Activated naive CD4-positive, alpha-beta T cell treated with Interleukin-2 at 50 U/mL for 16 hours (primary cell): Measurements from ENCODE around the gene MYO7B.

Experiments
- DNase-seq: peaks from one replicate; pipeline ENCODE4 v3.0.0-alpha.2; 2020

The MYO7B gene

DNA sequence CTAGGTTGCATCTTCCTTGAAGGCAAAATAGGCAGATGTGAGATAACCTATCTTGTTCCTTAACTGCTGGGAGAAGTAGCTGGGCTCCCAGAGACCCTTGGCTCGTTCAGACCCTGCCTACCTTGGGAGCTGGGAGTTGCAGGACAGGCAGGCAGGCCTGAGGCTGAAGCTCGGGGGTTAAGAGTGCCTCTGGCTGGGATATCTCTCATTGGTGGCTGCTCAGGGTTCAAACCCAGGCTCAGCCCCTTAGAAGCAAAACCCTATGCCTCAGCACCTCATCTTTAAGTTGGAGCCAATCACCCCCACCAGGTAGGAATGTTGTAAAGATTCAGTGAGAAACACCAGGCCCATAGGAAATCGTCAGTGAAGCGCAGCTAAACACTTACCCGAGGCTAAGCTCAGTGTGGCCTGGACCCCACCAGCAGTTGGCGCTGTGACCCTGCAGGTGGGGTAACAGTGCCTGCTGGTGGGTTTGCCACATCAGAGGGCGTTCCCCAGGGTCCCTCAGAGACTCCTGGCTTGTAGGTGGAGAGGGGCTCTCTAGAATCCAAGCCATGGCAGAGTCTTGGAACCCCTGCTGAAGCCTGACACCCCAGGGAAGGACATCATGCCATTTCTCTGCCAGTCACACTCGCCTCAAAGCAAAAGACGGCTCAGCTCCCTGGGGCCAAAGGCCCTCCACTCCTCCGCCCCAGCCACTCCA is 55.9 kb downstream of the MYO7B start:
- peak; percentile 55 for DNase-seq

DNA sequence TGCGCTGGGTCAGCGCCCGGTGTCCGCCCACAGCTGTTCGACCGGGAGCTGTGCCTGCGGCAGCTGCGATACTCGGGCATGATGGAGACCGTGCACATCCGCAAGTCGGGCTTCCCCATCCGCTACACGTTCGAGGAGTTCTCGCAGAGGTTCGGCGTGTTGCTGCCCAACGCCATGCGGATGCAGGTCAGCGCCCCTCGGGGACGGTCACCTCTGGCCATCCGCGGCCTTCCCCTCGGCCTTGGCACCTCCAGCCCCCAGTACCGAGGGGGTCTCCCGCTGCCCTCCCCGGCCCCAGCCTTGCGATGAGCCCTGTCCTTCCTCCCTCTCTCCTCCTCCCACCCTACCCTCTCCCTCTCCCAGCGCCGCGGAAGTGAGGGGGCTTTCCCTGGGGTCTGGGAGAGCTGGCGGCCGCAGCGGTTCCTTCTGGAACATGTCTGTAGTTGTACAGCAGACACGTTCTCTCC is 57.3 kb downstream of the MYO7B start:
- no peak for DNase-seq

DNA sequence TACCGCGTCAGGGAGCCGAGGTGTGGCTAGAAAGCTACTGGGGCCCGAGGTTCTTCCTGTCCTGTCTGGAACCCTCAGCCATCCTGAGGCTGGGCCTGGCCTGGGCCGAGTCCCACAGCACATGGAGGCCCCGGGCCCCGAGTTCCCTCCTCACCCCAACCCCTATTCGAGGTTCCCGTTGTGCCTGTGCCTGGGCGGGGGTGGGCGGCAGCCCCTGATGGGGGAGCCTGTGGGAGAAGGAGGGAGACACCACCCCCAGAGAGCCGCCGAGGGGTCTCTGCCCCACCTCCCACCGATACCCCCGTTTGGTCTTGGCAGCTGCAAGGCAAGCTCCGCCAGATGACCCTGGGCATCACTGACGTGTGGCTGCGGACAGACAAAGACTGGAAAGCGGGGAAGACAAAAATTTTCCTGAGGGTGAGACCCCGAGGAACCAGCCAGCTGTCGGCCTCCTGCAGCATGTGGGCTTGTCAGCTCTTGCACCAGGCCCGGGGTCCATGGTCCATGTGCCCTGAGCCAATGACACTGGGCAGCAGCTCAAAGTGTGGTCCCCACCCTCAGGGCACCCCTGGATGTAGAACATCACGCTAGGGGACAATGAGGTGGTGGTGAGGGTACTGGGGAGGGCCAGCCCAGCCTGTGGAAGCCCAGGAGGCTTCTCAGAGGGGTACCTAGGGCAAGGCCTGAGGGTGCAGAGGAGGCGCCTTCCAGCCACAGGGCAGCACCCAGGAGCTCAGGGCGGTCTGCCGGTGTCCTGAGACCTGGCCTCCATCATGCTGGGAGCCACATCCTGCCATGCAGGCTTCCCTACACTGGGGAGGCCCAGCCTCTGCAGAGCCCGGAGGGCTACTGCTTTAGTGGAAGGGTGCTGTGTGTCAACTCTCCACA is 58.0 kb downstream of the MYO7B start:
- no peak for DNase-seq

DNA sequence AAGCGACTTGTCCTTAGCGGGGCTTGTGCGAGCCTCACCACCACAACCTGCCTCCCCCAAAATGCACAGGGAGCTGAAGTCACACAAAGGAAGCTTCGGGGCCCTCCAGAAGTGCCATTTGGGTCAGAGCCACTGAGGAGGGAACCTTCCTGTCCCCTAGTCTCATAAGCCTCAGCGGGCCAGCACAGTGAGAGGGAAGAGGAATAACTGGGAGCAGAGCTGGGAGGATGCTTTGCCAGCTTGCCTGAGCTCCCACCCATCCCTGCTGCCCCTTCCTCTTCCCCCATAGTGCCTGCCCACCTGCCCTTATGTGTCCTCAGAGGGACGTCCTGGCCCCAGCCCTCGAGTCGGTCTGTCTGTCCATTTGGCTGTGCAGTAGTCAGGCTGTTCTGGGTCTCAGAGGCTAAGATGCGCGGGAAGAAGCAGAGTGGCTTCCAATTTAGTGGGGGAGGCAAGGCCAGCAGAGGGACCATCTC is 58.7 kb downstream of the MYO7B start:
- DNase-seq: no peak

DNA sequence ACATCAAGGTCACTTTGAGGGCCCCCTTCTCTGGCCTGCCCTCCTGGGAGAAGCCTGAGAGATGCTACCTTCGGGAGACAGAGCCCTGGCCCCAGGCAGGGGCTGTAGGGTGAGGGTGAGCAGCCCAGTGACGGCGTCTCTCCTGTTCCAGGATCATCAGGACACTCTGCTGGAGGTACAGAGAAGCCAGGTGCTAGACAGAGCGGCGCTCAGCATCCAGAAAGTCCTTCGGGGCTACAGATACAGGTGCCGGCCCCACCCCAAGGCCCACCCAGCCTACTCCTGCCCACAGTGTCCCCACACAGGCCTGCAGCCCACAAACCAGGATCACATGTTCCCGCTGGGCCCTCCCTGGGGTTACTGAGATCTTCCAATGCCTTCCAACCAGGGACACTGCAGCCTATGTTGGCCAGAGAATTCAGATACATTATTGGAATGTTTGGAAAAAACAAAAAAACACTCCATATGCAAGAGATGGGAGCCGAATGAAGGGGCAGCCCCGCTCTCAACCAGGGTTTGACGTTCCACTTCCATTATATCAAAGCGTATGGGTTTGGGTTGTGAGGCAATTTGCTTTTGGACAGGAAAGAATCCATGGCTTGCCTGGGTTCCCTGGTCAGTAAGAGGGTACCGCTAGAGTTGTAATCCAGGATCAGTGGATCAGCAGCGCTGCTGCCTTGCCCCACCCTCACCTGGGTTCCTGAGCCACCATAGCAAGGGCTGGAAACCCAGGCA is 61.0 kb downstream of the MYO7B start:
- no peak for DNase-seq

DNA sequence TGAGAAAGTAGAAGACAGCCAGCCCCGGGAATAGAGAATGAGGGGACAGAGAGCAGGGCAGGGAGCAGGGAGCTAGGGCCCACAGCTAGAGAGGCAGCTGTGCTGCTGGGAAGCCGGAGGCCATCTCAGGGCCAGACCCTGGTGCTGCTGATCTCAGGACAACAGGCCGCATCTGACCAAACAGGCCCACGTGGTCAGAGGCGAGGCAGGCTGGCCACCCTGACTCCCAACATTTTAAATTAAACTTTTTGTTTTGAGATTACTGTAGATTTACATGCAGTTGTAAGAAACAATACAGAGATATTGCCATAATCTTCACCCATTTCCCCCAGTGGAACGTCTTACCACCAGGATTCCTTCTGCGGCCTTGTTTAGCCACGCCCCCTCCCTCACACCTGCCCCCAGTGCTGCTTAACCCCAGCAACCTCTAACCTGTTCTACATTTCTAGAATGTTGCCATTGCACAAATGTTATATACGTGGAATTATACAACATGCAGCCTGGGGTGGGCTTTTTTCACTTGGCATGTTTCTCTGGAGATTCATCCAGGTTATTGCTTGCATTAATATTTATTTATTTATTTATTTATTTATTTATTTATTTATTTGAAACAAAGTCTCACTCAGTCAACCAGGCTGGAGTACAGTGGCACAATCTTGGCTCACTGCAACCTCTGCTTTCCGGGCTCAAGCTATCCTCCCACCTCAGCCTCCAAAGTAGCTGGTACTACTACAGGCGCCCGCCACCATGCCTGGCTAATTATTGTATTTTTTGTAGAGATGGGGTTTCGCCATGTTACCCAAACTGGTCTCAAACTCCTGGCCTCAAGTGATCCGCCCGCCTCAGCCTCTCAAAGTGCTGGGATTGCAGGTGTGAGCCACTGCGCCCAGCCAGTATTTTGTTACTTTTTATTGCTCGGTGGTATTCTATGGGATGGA is 61.8 kb downstream of the MYO7B start:
- DNase-seq: no peak

DNA sequence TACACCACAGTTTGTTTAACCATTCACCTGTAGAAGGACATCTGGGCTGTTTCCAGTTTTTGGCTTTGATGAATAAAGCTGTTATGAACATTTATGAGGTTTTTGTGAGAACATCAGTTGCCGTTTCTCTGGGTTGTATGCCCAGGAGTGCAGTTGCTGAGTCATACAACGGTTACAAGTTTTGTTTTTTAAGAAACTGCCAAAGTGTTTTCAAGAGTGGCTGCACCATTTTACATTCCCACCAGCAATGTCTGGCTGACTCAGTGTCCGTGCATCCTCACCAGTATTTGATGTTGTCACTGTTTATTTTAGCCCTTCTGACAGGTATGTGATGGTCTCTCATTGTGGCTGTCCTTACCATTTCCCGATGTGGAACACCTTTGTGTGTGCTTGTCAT is 62.5 kb downstream of the MYO7B start:
- no peak for DNase-seq

DNA sequence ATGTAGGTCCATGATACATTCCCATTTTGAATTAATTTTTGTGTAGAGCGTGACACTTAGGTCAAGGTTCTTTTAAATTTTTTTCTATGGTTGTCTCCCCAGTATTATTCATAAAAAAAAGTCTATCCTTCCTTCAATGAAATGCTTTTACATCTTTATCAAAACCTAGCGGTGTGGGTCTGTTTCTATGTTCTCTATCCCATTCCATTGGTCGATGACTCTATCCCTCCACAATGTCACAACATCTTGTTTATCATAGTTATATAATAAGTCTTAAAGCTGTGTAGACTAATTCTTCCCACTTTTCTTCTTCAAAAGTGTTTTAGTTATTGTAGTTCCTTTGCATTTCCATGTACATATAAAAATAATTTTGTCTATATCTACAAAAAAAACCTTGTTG is 63.2 kb downstream of the MYO7B start:
- DNase-seq: no peak

DNA sequence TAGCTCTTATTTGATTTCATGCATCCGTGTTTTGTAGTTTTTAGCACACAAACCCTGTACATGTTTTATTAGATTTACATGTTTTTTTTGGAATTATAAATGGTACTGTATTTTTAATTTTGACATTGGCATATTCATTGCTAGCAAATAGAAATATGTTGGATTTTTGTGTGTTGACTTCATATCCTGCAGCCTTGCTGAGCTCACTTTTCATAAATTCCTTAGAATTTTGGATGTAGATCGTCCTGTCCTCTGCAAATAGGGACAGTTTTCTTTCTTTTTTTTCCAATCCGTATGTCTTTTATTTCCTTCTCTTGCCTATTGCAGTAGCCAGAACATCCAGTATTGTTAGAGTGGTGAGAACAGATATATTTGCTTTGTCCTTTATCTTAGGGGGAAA is 63.7 kb downstream of the MYO7B start:
- DNase-seq: no peak

DNA sequence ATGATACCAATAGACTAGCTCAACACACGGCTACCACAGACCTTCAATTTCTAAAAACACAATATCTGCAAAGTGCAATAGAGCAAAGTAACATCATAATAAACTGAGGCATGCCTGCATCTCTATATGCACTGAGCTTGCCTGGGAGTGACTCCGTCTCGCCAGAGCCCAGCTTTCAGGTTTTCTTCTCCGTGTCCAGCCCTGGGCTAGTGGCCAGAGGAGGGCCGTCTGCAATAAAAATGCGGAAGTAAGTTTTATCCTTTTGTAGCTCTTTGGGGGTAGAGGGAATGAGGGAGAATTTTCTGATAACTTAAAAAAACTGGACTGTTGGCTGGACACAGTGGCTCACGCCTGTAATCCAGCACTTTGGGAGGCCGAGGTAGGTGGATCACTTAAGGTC is 69.5 kb downstream of the MYO7B start:
- no peak for DNase-seq

DNA sequence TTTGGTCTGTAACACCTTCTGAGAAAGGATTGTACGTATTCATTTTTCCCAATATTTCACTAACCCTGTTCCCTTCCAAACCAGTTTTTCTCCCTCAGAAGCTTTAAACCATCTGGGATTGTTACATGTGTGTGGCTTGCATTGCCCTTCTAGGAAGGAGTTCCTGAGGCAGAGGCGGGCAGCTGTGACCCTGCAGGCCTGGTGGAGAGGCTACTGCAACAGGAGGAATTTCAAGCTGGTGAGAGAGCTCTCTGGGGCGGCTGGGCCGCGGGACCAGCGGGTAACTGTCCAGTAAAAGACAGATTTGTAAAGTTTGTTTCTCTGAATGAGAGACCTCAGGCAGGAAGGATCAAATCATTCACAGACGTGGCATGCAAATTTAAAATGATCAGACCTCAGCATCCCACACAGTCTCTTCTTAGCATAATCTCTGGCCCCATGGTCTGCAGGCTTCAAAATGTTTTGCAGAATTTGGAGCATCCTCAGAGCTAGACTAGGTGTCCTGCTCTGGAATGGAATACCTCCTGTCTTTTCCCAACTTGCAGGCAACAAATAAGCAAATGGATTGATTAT is 70.3 kb downstream of the MYO7B start:
- DNase-seq: no peak

DNA sequence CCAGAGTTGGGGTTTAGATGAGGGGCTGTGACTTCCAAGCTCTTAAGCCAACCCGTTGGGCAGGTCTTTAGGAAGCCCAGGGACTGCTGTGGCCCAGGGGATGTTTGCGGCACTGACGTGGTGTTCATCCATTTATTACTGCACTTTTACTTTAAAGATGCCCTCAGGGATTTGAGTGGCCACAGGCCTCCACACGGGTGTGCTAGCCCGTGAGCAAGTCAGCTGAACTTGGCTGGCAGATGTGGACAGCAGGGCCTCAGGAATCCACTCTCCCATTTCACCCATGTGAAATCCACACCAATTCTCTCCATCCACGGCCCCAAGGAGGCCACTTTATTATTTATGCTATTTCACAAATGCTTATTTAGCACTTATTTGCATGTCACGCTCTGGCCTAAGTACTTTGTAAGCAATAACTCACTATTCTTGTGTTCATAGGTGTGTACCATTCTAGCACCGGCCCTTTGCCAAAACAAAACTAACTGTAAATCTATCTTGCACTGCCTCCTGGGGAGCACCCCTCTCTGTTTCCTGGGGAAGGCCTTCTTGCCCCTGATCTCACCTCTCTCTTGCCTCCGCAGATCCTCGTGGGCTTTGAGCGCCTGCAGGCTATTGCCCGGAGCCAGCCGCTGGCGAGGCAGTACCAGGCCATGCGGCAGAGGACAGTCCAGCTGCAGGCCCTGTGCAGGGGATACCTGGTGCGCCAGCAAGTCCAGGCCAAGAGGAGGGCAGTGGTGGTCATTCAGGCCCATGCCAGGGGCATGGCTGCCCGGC is 71.3 kb downstream of the MYO7B start:
- DNase-seq: no peak

DNA sequence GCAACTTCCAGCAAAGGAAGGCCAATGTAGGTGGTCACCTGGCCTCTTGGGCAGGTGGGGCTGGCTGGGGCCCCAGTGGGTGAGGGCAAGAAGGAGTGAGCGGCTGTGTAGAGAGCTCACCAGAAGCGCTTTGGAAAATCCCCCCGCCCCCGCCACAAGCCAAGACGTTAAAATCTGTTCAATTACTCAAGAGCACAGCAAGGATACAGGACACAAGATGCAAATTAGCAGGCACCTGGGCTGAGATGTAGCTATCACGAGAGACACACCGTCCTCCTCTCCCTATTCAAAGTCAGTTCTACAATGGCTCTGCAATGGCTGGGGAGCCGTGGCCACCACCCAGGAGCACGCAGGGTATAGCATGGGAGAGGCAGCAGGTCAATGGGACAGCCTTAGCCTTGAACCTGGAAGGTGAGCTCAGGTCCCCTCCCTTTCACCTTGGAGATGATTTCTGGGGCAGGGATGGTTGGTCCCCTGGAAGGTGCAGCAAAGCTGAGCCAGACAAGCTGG is 72.0 kb downstream of the MYO7B start:
- DNase-seq: no peak

DNA sequence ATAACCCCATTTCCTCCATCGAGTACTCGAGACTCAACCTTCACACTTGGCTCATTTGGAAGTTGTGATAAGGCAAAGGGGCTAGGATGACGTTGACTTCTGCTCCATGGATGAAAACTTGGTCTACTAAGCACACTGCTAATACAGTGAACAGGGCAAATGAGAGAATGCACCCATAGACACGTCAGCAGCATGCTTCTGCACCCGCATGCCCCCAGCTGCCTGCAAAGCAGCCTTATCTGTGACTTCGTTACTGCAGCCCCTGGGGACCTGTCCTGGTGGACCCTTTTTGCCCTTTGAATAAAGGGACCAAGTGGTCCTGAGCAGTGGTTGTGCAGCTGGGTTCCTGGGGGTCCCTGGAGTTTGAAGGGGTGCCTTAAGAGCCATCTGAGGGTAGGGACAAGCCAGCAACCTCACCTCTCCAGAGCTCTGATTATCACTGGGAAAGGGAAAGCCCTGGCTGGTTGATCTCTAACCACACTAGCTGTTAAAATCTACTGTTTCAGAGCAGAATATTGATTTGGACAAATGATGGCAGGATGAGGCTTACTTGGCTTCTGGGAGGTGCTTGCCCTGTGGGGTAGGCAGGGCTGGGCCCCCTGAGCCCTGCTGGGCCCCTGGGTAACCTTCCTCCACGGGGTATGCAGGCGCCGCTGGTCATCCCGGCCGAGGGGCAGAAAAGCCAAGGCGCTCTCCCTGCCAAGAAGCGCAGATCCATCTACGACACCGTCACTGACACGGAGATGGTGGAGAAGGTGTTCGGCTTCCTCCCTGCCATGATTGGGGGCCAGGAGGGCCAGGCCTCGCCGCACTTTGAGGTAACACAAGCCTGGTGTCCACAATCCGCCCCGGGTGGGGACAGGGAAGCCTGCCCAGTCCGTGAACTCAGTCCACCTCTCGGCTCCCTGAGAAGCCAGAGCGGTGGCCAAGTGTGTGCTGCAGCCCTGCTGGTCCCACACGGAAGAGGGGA is 72.9 kb downstream of the MYO7B start:
- no peak for DNase-seq

DNA sequence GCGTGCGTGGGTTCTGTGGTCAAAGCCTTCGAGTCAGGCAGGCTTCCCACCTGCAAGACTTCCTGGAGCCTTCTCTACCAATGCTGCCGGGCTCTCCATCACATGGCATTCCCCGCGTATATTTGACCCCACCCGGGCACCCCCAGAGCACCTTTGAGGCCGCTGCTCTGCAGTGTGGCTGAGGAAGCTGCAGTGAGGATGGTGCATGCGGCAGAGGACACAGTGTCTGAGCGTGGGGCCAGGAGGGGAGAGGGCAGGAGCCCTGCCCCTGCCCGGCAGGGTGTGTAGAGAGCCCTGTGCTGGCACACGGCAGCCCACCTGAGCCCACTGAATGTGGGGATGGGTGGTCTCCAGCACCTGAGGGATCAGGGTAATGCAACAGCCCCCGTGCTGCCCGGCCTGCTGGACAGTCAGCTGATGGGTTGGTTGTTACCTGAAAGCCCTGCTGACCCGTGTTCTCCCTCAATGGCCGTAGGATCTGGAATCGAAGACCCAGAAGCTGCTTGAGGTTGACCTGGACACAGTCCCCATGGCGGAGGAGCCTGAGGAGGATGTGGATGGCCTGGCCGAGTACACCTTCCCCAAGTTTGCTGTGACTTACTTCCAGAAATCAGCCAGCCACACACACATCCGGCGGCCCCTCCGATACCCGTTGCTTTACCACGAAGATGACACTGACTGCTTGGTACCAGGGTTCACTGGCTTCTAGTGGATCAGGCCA is 73.7 kb downstream of the MYO7B start:
- DNase-seq: no peak

DNA sequence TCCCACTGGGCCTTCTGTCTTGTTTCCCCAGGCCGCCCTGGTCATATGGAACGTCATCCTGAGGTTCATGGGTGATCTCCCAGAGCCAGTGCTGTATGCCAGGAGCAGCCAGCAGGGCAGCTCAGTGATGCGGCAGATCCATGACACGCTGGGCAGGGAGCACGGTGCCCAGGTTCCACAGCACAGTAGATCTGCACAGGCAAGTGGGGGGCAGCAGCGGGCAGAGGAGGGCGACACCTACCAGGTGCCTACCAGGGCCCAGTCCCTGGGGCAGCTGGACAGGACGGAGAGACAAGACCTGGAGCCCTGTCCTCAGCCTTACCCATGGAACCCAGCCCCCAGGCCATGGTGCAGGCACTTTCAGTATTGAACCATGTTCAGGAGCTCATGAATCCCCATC is 74.3 kb downstream of the MYO7B start:
- no peak for DNase-seq

DNA sequence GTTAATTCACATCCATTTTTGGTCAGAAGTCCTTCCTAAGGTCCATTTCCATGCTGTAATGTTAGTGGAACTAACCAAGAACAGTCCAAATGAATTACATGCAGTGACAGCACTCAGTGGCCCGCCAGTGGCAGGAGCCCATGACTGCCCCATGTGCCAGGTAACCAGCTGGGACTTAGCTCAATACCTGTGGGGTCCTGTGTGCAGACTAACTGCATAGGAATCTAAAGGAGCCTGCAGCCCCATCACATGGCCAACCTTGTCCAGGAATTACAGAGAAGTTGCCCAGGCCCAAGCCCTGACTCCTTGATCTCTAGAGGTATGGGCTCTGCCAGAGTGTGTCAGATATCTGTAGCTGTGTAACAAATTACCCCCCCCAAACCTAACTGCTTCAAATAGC is 75.1 kb downstream of the MYO7B start:
- no peak for DNase-seq

DNA sequence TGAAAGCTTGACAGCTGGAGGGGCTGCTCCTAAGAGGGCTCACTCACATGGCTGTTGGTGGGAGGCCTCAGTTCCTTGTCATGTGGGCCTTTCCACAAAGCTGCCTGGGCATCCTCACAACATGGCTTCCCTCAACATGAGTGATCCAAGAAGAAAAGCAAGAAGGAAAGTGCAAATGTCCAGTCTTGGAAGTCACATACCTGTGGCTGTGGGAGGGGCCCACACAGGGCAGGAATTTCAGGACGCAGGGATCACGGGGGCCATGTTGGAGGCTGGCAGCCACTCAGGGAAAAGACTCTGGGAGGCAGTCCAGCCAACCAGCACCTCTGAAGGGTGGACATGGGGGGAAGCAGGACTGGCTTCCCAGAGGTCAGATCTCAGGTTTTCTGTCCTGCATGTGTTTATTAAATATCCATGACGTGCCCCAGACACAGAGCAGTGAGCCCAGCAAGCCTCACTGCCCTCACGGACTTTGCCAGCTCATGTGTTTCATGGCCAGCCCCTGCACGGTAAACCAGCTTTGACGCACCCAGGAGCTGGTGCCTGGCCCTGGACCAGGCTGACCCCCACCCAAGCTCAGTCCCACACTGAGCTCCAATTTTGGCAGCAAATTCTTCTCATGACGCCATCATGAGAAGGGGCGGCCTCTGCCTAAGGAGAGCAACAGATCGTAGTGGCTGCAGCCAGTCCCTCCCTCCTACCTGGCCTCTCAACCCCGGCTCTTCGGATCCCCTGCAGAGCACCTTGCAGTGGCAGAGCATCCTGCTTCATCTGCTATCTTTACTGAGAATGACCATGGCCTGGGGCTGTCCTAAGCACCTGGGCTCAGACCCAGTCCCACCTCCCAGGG is 75.8 kb downstream of the MYO7B start:
- no peak for DNase-seq
